Mucosa of descending colon (tissue), 3 donors: Measurements from ENCODE around the gene FOXL3. TPM values are rescaled to one million over a fixed set of nuclear protein-coding genes. Genes with fewer than 3 reads are reported as not detected.

Experiments used
- ATAC-seq: fragments of 200-7000 bp; cut with Tn5 transposase; one replicate; pipeline ENCODE4 v1.9.1; 2020; ENCODE audit warnings: mild to moderate bottlenecking, moderate library complexity
- DNase-seq, 3 donors: peaks; one replicate each; pipeline ENCODE4 v3.0.0-alpha.2; 2020
- H3K36me3 ChIP-seq: fragments of 200-600 bp; one replicate; pipeline ENCODE4 v1.8.0; 2021; ENCODE audit warnings: low read depth, mild to moderate bottlenecking
- H3K4me1 ChIP-seq: fragments of 200-600 bp; one replicate; pipeline ENCODE4 v1.8.0; 2021; ENCODE audit warnings: low read depth, mild to moderate bottlenecking
- H3K4me3 ChIP-seq: fragments of 200-600 bp; one replicate; pipeline ENCODE4 v1.8.0; 2021; ENCODE audit warnings: mild to moderate bottlenecking
- H3K9me3 ChIP-seq: fragments of 200-600 bp; one replicate; pipeline ENCODE4 v1.8.0; 2021; ENCODE audit warnings: mild to moderate bottlenecking
- CTCF ChIP-seq: fragments of 200-600 bp; IDR thresholded peaks from one replicate; pipeline ENCODE4 v1.8.0; 2022; ENCODE audit warnings: antibody characterized with exemption, mild to moderate bottlenecking
- intact Hi-C, 2 donors: fragments of 100-400 bp; cut with DNase I in 1 of 2; cut with micrococcal nuclease in 1 of 2; formaldehyde crosslinking; loops; one replicate each; pipeline versions ENCODE4 v1.11.0 to v1.11.1; 2022; cut with DNase I, micrococcal nuclease
- total RNA-seq, 3 donors: library from RNA; stranded (reverse); fragmentation: NEBNext Ultra II Directional in 2 of 3; extraction: Animal tissue kit (Norgen Biotek cat#: 25700) in 2 of 3; gene quantifications; one replicate each; pipeline versions ENCODE4 v1.2.1 to v1.2.4, GENCODE V29; 2021 to 2023
- donor health status: DM: no; HTN: no; CAD: no; lungs with moderate emphysema.
- donor health status: DM: no; HTN: no; CAD: no.
- donor health status: DM: no; HTN: yes; CAD: no.

FOXL3 gene
- total RNA-seq, 3 donors from 2014 or later: 0.43 TPM; not detected in 2

DNA sequence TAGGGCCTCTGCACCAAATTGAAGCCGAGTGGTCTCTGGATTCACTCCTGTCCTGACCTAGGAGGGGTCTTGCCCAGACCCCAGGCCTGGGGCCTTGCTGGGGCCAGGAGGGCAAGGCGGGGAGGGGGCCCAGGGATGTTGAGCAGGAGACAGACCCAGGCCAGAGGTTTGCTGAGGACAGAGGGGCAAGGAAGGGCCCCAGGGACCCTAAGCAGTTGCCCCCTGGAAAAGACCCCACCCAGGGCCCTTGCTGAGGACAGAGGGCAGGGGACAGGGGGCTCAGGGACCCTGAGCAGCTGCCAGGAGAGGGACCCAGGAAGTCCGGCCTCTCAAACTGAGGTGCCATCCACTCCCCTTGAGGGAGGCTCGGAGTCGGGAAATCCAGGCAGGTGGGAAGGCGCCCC lies 32.7 kb downstream of the FOXL3 start:
- peaks cover 3% of the 10 kb centered on the region for H3K9me3 ChIP-seq
- DNase-seq: peak in 1 of 3 donors; percentile 53
- intact Hi-C loops: loop anchor here (5.0 to 10.0 kb wide), 3 partner anchors 182 to 452 kb away; no protein-coding TSS in a partner anchor
- TF ChIP-seq CTCF: no peak
- peaks cover 50% of the 10 kb centered on the region for H3K4me1 ChIP-seq
- peaks cover 4% of the 10 kb centered on the region for H3K36me3 ChIP-seq
- no peak overlapping the region for H3K4me3 ChIP-seq
- no peak for ATAC-seq

DNA sequence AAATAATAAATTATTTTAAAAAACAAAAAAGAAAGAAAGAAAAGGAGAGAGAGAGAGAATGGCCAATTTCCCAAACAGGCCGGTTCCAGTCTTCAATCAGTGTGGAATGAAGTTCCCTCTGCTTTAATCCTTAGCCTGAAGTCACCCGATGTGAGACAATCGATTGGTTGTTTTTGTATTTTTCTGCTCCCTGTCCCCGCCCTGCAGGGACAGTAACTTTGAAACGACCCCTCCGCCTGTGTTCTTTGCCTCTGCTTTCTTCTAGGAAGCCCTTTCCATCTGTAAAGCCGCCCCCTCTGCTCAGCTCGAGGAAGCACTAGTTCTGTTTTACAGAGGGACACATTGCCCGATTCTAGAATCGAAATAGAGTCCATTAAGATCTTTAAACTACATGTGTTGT lies 33.4 kb downstream of the FOXL3 start:
- DNase-seq: peak in 1 of 3 donors; percentile 23
- Histone ChIP-seq H3K4me3 (no peak overlapping the region), H3K4me1 (peaks cover 50% of the 10 kb centered on the region), H3K36me3 (peaks cover 4% of the 10 kb centered on the region), H3K9me3 (peaks cover 3% of the 10 kb centered on the region)
- intact Hi-C loops: loop anchor here (5.0 to 10.0 kb wide), 3 partner anchors 181 to 451 kb away; no protein-coding TSS in a partner anchor
- TF ChIP-seq CTCF: no peak
- no peak for ATAC-seq

- Histone ChIP-seq H3K4me1 (peaks cover 50% of the 10 kb centered on the region), H3K9me3 (peaks cover 3% of the 10 kb centered on the region), H3K4me3 (no peak overlapping the region), H3K36me3 (peaks cover 4% of the 10 kb centered on the region)
- intact Hi-C loops: loop anchor here (5.0 to 10.0 kb wide), 3 partner anchors 181 to 451 kb away; no protein-coding TSS in a partner anchor
- no peak for ATAC-seq
- peak in 2 of 3 donors; percentile 35 to 47 for DNase-seq
- TF ChIP-seq CTCF: no peak
Observed at GRCh38 chr7:324011-324410, 34.0 kb downstream of the FOXL3 start.

DNA sequence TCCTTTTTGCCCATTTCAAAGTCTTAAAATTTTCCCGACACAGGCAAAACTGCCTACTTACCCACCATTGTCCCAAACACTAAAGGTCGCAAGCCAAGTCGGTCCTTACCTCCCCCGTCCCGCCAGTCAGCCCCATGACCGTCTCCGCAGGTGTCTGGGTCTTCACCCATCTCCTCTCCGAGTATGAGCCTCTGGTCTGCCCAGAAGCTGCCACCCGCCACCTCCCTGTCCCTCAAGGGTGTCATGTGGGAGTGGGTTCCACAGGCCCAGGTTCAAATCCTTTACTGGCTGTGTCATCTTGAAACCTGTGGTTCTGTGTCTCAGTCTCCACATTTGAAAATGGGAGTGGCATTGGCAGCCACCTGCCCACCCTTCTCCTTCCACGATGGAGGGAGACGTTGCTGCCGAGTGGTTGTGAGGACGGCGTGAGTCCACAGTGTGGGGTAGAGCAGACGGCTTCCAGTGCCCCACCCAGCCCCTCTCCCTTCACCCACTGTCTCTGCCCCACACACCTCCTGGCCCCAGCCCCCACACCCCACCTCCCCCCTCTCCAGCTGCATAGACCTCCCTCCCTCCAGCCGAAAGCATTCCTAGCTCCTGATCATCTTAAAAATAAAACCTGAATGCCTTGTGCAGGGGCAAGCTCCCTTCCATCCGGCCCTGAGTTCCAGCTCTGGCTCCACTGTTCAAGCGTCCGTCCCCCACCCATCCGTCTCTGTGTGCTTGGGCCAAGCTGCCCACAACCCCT lies 35.3 kb downstream of the FOXL3 start:
- Histone ChIP-seq H3K9me3 (peaks cover 3% of the 10 kb centered on the region), H3K36me3 (peaks cover 4% of the 10 kb centered on the region), H3K4me3 (no peak overlapping the region), H3K4me1 (peaks cover 49% of the 10 kb centered on the region)
- ATAC-seq: no peak
- intact Hi-C loops: loop anchor here (10.0 kb wide), 2 partner anchors 180 to 450 kb away; no protein-coding TSS in a partner anchor
- peak in 2 of 3 donors; percentile 27 to 42 for DNase-seq
- TF ChIP-seq CTCF: no peak

DNA sequence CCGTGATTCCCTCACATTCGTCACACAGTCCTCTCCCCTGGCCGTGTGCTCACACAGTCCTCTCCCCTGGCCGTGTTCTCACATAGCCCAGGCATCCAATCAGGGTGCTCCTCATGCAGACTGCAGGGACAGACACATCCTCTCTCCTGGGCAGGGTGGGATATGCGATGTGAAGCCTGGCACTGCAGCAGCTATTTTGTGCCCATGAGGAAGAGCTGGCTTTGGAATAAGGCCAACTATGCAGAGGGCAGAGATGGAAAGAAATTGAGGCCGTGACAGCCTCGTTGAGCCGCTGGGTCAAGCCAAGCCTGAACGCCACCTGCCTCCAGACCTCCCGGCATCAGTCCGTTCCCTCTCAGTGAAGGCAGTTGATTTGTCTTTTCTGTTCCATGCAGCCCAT lies 35.8 kb downstream of the FOXL3 start:
- Histone ChIP-seq H3K9me3 (peaks cover 3% of the 10 kb centered on the region), H3K4me1 (peaks cover 49% of the 10 kb centered on the region), H3K36me3 (peaks cover 4% of the 10 kb centered on the region), H3K4me3 (no peak overlapping the region)
- no peak for TF ChIP-seq CTCF
- intact Hi-C loops: loop anchor here (10.0 kb wide), 2 partner anchors 179 to 449 kb away; no protein-coding TSS in a partner anchor
- DNase-seq: peak in 1 of 3 donors; percentile 22
- ATAC-seq: no peak
